Loucy (cell line): Measurements from ENCODE around the gene AXDND1.

Source experiments
- H2AFZ ChIP-seq: fragments of 200-600 bp; sonication (generic); 2 replicates; pipeline ENCODE4 v1.6.0; 2016; ENCODE audit warnings: antibody characterized with exemption, mild to moderate bottlenecking, low read length, moderate library complexity
- H3F3A ChIP-seq: fragments of 200-600 bp; 2 replicates; pipeline ENCODE4 v1.6.0; 2016; ENCODE audit warnings: antibody characterized with exemption, low read depth, mild to moderate bottlenecking
- H3K27me3 ChIP-seq: fragments of 200-600 bp; sonication (generic); 2 replicates; pipeline ENCODE4 v1.6.1; 2014; ENCODE audit warnings: low read length, mild to moderate bottlenecking; ENCODE audit not compliant: insufficient read depth, poor library complexity, severe bottlenecking
- H3K36me3 ChIP-seq: fragments of 200-600 bp; sonication (generic); 2 replicates; pipeline ENCODE4 v1.6.1; 2016; ENCODE audit warnings: low read length; ENCODE audit not compliant: insufficient read depth
- H3K4me1 ChIP-seq: fragments of 200-600 bp; sonication (generic); 2 replicates; pipeline ENCODE4 v1.5.1; 2014; ENCODE audit warnings: low read length, mild to moderate bottlenecking; ENCODE audit not compliant: insufficient read depth, poor library complexity, severe bottlenecking
- H3K4me2 ChIP-seq: fragments of 200-600 bp; sonication (generic); 2 replicates; pipeline ENCODE4 v1.6.0; 2014; ENCODE audit warnings: antibody characterized with exemption, low read length, low read depth, mild to moderate bottlenecking; ENCODE audit not compliant: poor library complexity, severe bottlenecking
- H3K4me3 ChIP-seq: fragments of 200-600 bp; sonication (generic); 2 replicates; pipeline ENCODE4 v1.5.1; 2014; ENCODE audit warnings: low read length, mild to moderate bottlenecking, mixed read lengths; ENCODE audit not compliant: poor library complexity, severe bottlenecking
- H3K79me2 ChIP-seq: fragments of 200-600 bp; sonication (generic); 2 replicates; pipeline ENCODE4 v1.6.1; 2014; ENCODE audit warnings: low read length; ENCODE audit not compliant: insufficient read depth
- H3K9ac ChIP-seq: fragments of 200-600 bp; sonication (generic); 2 replicates; pipeline ENCODE4 v1.6.0; 2014; ENCODE audit warnings: mild to moderate bottlenecking, low read depth, low read length, moderate library complexity; ENCODE audit not compliant: poor library complexity, severe bottlenecking
- H3K9me2 ChIP-seq: fragments of 200-600 bp; sonication (generic); replicated peaks from 2 replicates; pipeline ENCODE4 v1.6.1; 2016; ENCODE audit warnings: low read depth, low read length, mixed read lengths
- H3K9me3 ChIP-seq: fragments of 200-600 bp; sonication (generic); 2 replicates; pipeline ENCODE4 v1.6.1; 2014; ENCODE audit warnings: mild to moderate bottlenecking, antibody characterized with exemption, low read length, low read depth; ENCODE audit not compliant: insufficient read depth
- H4K20me1 ChIP-seq: fragments of 200-600 bp; sonication (generic); 2 replicates; pipeline ENCODE4 v1.6.0; 2014; ENCODE audit warnings: antibody characterized with exemption, low read length, mild to moderate bottlenecking; ENCODE audit not compliant: insufficient read depth, poor library complexity, severe bottlenecking
- EZH2phosphoT487 ChIP-seq: fragments of 200-600 bp; IDR thresholded peaks from 2 replicates; pipeline ENCODE4 v1.6.1; 2018; ENCODE audit warnings: antibody characterized with exemption, mild to moderate bottlenecking, moderate library complexity, borderline replicate concordance
- TF ChIP-seq, protein P1 (sequence below): fragments of 200-600 bp; sonication (generic); conservative IDR thresholded peaks from 2 replicates; pipeline ENCODE4 v1.5.1; 2014; ENCODE audit warnings: mild to moderate bottlenecking, antibody characterized with exemption, low read length

Gene AXDND1, protein sequence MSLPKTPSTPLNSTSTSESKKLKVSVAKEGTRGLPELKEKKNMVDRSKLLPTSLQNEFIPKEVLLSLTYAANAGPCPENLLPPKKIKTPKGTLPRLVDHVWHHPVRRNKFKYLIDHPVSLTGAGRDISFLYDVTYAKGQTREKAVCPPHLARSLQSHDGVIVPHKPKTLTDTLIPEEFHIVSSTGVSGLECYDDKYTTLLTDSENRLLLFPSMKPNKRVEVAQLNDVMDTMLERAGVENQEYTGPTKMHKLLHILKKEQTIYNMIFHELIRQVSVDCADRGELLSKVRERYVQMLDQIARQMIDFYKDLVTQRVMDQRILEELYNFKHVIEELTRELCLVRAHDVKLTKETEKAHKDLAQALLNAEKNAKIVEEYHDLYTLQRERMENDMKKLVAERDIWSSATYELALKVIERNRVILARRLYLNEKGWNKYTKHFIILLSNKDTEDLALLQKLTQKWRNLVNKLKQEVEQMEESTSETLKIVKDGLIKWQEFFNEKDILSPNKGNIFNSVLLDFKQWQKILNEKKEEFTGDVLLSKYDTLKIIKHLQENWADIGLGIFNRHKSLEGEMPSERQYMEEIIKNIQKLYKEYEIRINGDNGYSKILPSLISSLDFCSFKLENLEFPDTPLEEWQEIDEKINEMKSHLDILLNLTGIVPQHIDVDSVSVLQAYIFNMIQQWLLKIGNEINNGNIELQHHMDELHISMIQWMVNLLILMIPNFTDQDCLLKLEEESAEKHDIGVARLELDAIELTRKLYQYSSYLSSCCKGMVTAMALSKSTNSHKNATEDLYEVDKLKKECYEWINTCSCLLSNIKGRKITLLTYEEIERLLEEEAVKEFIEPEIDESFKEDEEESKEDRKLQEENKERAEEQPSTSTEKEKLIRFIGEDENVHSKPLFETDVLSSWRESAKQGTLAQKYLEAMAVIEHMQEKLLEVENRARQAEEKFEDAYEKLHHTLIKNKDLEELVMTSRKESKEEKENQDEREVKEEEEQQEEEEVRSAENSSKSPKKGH

DNA sequence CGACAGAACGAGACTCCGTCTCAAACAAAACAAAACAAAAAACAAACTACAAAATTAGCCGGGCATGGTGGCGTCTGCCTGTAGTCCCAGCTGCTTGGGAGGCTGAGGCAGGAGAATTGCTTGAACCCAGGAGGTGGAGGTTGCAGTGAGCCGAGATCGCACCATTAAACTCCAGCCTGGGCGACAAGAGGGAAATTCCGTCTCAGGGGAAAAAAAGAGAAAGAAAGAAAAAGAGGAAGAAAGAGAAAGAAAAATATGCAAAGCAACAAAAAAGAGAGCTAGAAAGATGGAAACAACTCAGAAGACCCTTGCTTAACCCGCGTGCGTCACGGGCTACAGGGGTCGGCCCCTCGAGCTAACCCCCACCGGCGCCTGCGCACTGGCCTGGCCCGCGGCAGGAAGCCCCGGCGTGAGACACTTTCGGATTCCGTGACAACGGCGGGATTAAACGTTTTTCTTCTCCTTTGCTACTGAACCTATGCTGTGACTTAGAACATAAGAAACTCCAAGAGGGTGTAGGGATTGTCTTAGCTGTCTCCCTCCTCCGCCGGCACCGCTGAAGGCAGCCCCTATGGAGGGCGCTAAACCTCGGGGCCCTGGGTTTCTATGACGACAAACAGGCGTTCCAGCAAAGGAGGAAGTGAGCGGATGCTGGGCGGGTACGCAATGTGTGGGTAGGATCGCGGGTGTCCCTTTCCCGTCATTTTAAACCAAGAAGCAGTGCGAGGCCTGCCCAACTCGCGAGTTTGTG is at the start of gene AXDND1:
AXDND1 (plus strand) TSS at position 630 of the 751 bp plus-strand sequence. CDS start 539 bp downstream, outside the sequence.
- Histone ChIP-seq H3K4me3 (peak within 1 kb of the TSS; percentile 80), H3K4me2 (peak within 1 kb of the TSS; percentile 79), H3F3A (no peaks in the 10 kb centered on the region), H4K20me1 (no peaks in the 10 kb centered on the region), H2AFZ (peak within 1 kb of the TSS; percentile 96), H3K9me2 (no peaks in the 10 kb centered on the region), H3K4me1 (peaks cover 8% of the 10 kb centered on the region), H3K9ac (peak within 1 kb of the TSS; percentile 64), H3K27me3 (no peaks in the 10 kb centered on the region), H3K9me3 (no peaks in the 10 kb centered on the region), H3K36me3 (no peaks in the 10 kb centered on the region), H3K79me2 (no peaks in the 10 kb centered on the region)
- no peak for TF ChIP-seq EZH2phosphoT487
- TF ChIP-seq, protein P1, sequence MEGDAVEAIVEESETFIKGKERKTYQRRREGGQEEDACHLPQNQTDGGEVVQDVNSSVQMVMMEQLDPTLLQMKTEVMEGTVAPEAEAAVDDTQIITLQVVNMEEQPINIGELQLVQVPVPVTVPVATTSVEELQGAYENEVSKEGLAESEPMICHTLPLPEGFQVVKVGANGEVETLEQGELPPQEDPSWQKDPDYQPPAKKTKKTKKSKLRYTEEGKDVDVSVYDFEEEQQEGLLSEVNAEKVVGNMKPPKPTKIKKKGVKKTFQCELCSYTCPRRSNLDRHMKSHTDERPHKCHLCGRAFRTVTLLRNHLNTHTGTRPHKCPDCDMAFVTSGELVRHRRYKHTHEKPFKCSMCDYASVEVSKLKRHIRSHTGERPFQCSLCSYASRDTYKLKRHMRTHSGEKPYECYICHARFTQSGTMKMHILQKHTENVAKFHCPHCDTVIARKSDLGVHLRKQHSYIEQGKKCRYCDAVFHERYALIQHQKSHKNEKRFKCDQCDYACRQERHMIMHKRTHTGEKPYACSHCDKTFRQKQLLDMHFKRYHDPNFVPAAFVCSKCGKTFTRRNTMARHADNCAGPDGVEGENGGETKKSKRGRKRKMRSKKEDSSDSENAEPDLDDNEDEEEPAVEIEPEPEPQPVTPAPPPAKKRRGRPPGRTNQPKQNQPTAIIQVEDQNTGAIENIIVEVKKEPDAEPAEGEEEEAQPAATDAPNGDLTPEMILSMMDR: no peak

DNA sequence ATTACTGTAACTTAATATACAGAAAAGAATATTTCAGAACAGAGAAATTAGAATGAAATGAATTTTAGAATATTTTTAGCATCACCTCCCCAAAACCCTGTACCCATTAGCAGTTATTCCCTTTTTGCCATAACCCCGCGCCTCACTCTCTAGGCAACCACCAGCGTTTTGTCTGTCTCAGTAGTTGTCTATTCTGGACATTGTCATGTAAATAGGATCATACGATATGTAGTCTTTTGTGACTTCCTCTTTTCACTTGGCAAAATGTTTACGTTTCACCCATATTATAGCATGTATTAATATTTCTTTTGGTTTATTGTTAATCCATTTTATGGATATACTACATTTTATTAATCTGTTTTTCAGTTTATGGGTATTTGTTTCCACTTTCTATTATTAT is 47.3 kb upstream of the AXDND1 start:
- H3K4me2 ChIP-seq: no peak overlapping the region
- H3K4me3 ChIP-seq: no peak overlapping the region
- no peak overlapping the region for H3K9ac ChIP-seq
- no peaks in the 10 kb centered on the region for H3K4me1 ChIP-seq
- no peaks in the 10 kb centered on the region for H4K20me1 ChIP-seq
- no peaks in the 10 kb centered on the region for H3K9me3 ChIP-seq
- H3K36me3 ChIP-seq: peaks cover 12% of the 10 kb centered on the region; the same call in 1 of the 2 replicates
- H3K79me2 ChIP-seq: peaks cover 47% of the 10 kb centered on the region
- no peaks in the 10 kb centered on the region for H3K27me3 ChIP-seq
- H3F3A ChIP-seq: no peaks in the 10 kb centered on the region
- no peak for TF ChIP-seq EZH2phosphoT487
- TF ChIP-seq, protein P1: no peak
- H2AFZ ChIP-seq: no peak overlapping the region
- H3K9me2 ChIP-seq: no peaks in the 10 kb centered on the region

DNA sequence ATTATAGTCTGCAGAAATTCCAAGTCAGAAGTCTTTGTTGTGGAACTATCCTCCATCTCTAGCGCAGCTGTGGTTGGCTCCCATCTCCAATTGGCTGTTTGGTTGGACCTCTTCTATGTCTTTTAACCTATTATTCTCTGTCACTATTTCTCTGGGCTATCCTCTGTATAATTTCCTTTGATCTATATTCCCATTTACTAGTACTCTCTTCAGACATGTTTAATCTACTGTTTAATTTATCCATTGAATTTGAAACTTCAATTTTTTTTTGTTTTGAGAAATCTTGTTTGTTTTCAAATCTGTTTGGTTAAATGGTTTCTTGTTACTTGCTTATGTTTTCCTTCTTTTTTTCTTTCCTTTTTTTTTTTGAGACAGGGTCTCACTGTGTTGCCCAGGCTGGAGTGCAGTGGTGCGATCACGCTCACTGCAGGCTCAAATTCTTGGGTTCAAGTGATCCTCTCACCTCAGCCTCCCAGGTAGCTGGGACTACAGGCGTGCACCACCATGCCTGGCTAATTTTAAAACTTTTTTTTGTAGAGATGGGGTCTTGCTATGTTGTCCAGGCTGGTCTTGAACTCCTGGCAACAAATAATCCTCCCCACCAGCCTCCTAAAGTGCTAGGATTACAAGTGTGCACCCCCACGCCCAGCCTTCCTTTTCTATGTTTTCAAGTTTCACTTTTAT is 44.1 kb upstream of the AXDND1 start:
- no peak overlapping the region for H3K4me2 ChIP-seq

More for the DNA sequence above, 44.1 kb upstream of the AXDND1 start:
- no peak for TF ChIP-seq EZH2phosphoT487
- TF ChIP-seq, protein P1: no peak
- H3F3A ChIP-seq: no peaks in the 10 kb centered on the region
- no peaks in the 10 kb centered on the region for H3K27me3 ChIP-seq
- no peak overlapping the region for H3K4me3 ChIP-seq
- peaks cover 27% of the 10 kb centered on the region; the same call in 1 of the 2 replicates for H3K36me3 ChIP-seq
- H3K4me1 ChIP-seq: no peaks in the 10 kb centered on the region
- H3K9ac ChIP-seq: no peak overlapping the region
- H3K79me2 ChIP-seq: peaks cover 28% of the 10 kb centered on the region; the same call in 1 of the 2 replicates
- H4K20me1 ChIP-seq: no peaks in the 10 kb centered on the region
- H2AFZ ChIP-seq: no peak overlapping the region
- H3K9me3 ChIP-seq: no peaks in the 10 kb centered on the region
- H3K9me2 ChIP-seq: no peaks in the 10 kb centered on the region
